Measurements from ENCODE around the gene PLCG2.
"Not testable (repeated sequence)": the region's sequence is repeated elsewhere in the genome, so short reads cannot be mapped to it uniquely, and the experiment has no call there.

Gene PLCG2

GRCh38 chr16:81850197-81850944 lies 71.3 kb downstream of the PLCG2 start:
- DNase-seq, result no peak

GRCh38 chr16:81852347-81852746 lies 73.3 kb downstream of the PLCG2 start:
- no peak for DNase-seq

- DNase-seq, result no peak
Measured at GRCh38 chr16:81855552-81856153, 76.6 kb downstream of the PLCG2 start.

- DNase-seq, result no peak
Measured at GRCh38 chr16:81860287-81861266, 81.5 kb downstream of the PLCG2 start.

GRCh38 chr16:81861503-81861902 lies 82.4 kb downstream of the PLCG2 start:
- DNase-seq, result no peak

- no peak for DNase-seq
Measured at GRCh38 chr16:81861915-81862314, 82.8 kb downstream of the PLCG2 start.

GRCh38 chr16:81863630-81864352 lies 84.7 kb downstream of the PLCG2 start:
- DNase-seq, result no peak

GRCh38 chr16:81864646-81865382 lies 85.7 kb downstream of the PLCG2 start:
- DNase-seq, result no peak

GRCh38 chr16:81866820-81867440 lies 87.8 kb downstream of the PLCG2 start:
- no peak for DNase-seq

GRCh38 chr16:81868057-81868748 lies 89.1 kb downstream of the PLCG2 start:
- DNase-seq, result no peak

- no peak for DNase-seq
Measured at GRCh38 chr16:81869326-81869725, 90.2 kb downstream of the PLCG2 start.

- DNase-seq, result no peak
Measured at GRCh38 chr16:81873206-81873605, 94.1 kb downstream of the PLCG2 start.

GRCh38 chr16:81873843-81874752 lies 95.0 kb downstream of the PLCG2 start:
- no peak for DNase-seq

GRCh38 chr16:81875461-81875860 lies 96.4 kb downstream of the PLCG2 start:
- no peak for DNase-seq

GRCh38 chr16:81876273-81876900 lies 97.3 kb downstream of the PLCG2 start:
- DNase-seq, result no peak

- DNase-seq, result not testable (repeated sequence)
Measured at GRCh38 chr16:81877490-81877889, 98.4 kb downstream of the PLCG2 start.

GRCh38 chr16:81878529-81878928 lies 99.4 kb downstream of the PLCG2 start:
- DNase-seq, result no peak

- no peak for DNase-seq
Measured at GRCh38 chr16:81879625-81880024, 100.5 kb downstream of the PLCG2 start.

GRCh38 chr16:81880816-81881215 lies 101.7 kb downstream of the PLCG2 start:
- no peak for DNase-seq
